IMR-90 (cell line): Measurements from ENCODE around the gene ANGPTL7. TPM values are rescaled to one million over a fixed set of nuclear protein-coding genes. Genes with fewer than 3 reads are reported as not detected.

Experiments used
- ATAC-seq: fragments of 200-7000 bp; cut with Tn5 transposase; 2 replicates; pipeline ENCODE4 v1.9.1; 2020; ENCODE audit warnings: low read depth, mild to moderate bottlenecking, moderate library complexity
- BruUV-seq: library from RNA; stranded (reverse); fragments of 400-500 nt; replicated peaks from 2 replicates; lab custom pipeline; 2021; lab: Mats Ljungman, UMichigan
- CTCF ChIA-PET: fragments of 300-600 bp; formaldehyde crosslinking; extraction: SDS; loops from one replicate; lab custom pipeline; 2021; ENCODE audit warnings: antibody characterized with exemption; lab: Yijun Ruan, JAX
- POLR2A ChIA-PET: fragments of 300-600 bp; sonication (Branson Sonifier 250); formaldehyde crosslinking; loops from one replicate; lab custom pipeline; 2022; ENCODE audit warnings: antibody characterized with exemption; ENCODE audit not compliant: unreplicated experiment; lab: Charles Lee
- DNase-seq: peaks from one replicate; pipeline ENCODE4 v3.0.0; 2013
- H2AFZ ChIP-seq: replicated peaks from 2 replicates; pipeline ENCODE3; 2013; ENCODE audit warnings: low read length, mild to moderate bottlenecking; ENCODE audit not compliant: poor library complexity
- H2AK5ac ChIP-seq: 2 replicates; pipeline ENCODE4 v1.6.1; 2013; ENCODE audit warnings: low read depth, low read length, inconsistent platforms
- H2AK9ac ChIP-seq: replicated peaks from 2 replicates; pipeline ENCODE3; 2013; ENCODE audit warnings: mild to moderate bottlenecking, low read depth, low read length, moderate library complexity; ENCODE audit not compliant: poor library complexity
- H2BK120ac ChIP-seq: 2 replicates; pipeline ENCODE4 v1.6.1; 2013; ENCODE audit warnings: low read depth, low read length, inconsistent platforms
- H2BK15ac ChIP-seq: 3 replicates; pipeline ENCODE4 v1.6.1; 2013; ENCODE audit warnings: low read depth, low read length, inconsistent platforms
- H2BK20ac ChIP-seq: 2 replicates; pipeline ENCODE4 v1.6.1; 2013; ENCODE audit warnings: low read depth, mild to moderate bottlenecking, inconsistent platforms, low read length, moderate library complexity
- H2BK5ac ChIP-seq: 2 replicates; pipeline ENCODE4 v1.6.1; 2013; ENCODE audit warnings: mild to moderate bottlenecking, low read depth, low read length, inconsistent platforms; ENCODE audit not compliant: poor library complexity, severe bottlenecking
- H3K14ac ChIP-seq: replicated peaks from 2 replicates; pipeline ENCODE4 v1.6.1; 2013; ENCODE audit warnings: low read depth, low read length, inconsistent platforms
- H3K18ac ChIP-seq: 2 replicates; pipeline ENCODE4 v1.6.1; 2013; ENCODE audit warnings: low read depth, low read length, control low read depth
- H3K23ac ChIP-seq: 2 replicates; pipeline ENCODE4 v1.6.1; 2013; ENCODE audit warnings: low read depth, low read length, inconsistent platforms
- H3K27ac ChIP-seq: 2 replicates; pipeline ENCODE4 v1.5.1; 2013; ENCODE audit warnings: mild to moderate bottlenecking, control low read depth, low read length; ENCODE audit not compliant: insufficient read depth
- H3K27me3 ChIP-seq: 2 replicates; pipeline ENCODE4 v1.6.1; 2013; ENCODE audit warnings: low read length; ENCODE audit not compliant: control insufficient read depth, insufficient read depth
- H3K36me3 ChIP-seq: 2 replicates; pipeline ENCODE4 v1.6.1; 2013; ENCODE audit warnings: low read length, mixed read lengths; ENCODE audit not compliant: control insufficient read depth, insufficient read depth
- H3K4ac ChIP-seq: 2 replicates; pipeline ENCODE4 v1.6.1; 2013; ENCODE audit warnings: low read depth, low read length, inconsistent platforms
- H3K4me1 ChIP-seq: 2 replicates; pipeline ENCODE4 v1.6.1; 2013; ENCODE audit warnings: low read length, mixed read lengths; ENCODE audit not compliant: control insufficient read depth, insufficient read depth
- H3K4me2 ChIP-seq: 2 replicates; pipeline ENCODE4 v1.6.1; 2013; ENCODE audit warnings: low read depth, mild to moderate bottlenecking, control low read depth, low read length, moderate library complexity
- H3K4me3 ChIP-seq: 2 replicates; pipeline ENCODE4 v1.5.1; 2013; ENCODE audit warnings: low read depth, mild to moderate bottlenecking, control low read depth, low read length, moderate library complexity; ENCODE audit not compliant: insufficient read depth
- H3K56ac ChIP-seq: 2 replicates; pipeline ENCODE4 v1.6.1; 2013; ENCODE audit warnings: low read length, inconsistent platforms; ENCODE audit not compliant: insufficient read depth; ENCODE audit errors: extremely low read depth
- H3K79me1 ChIP-seq, 2 experiments: 2 replicates each; pipeline ENCODE4 v1.6.1; 2013; ENCODE audit warnings: low read length in 2 of 2, inconsistent platforms in 1 of 2, low read depth in 1 of 2
- H3K9ac ChIP-seq: 2 replicates; pipeline ENCODE4 v1.6.1; 2013; ENCODE audit warnings: low read depth, low read length, control low read depth
- H3K9me1 ChIP-seq: 2 replicates; pipeline ENCODE4 v1.6.1; 2013; ENCODE audit warnings: low read length, inconsistent platforms; ENCODE audit not compliant: insufficient read depth
- H3K9me3 ChIP-seq: 2 replicates; pipeline ENCODE4 v1.6.1; 2013; ENCODE audit warnings: low read length; ENCODE audit not compliant: control insufficient read depth, insufficient read depth
- H4K20me1 ChIP-seq: 2 replicates; pipeline ENCODE4 v1.6.1; 2013; ENCODE audit warnings: low read length, inconsistent platforms; ENCODE audit not compliant: insufficient read depth
- H4K5ac ChIP-seq: 2 replicates; pipeline ENCODE4 v1.6.1; 2013; ENCODE audit warnings: mild to moderate bottlenecking, low read depth, low read length, control low read depth
- H4K8ac ChIP-seq, 2 experiments: 2 replicates each; pipeline ENCODE4 v1.6.1; 2013; ENCODE audit warnings: low read depth in 2 of 2, low read length in 2 of 2, control low read depth in 1 of 2, inconsistent platforms in 1 of 2
- H4K91ac ChIP-seq: 2 replicates; pipeline ENCODE4 v1.6.1; 2013; ENCODE audit warnings: low read depth, low read length, inconsistent platforms; ENCODE audit not compliant: insufficient read depth
- CEBPB ChIP-seq: IDR thresholded peaks from 2 replicates; pipeline ENCODE4 v1.6.1; 2012; ENCODE audit warnings: low read depth, low read length, improper control_type of control experiment
- FOS ChIP-seq: fragments of 150-350 bp; IDR thresholded peaks from 2 replicates; pipeline ENCODE4 v1.6.1; 2016; ENCODE audit warnings: low read depth, low read length
- MAFK ChIP-seq: IDR thresholded peaks from 2 replicates; pipeline ENCODE4 v1.6.1; 2012; ENCODE audit warnings: low read depth, low read length, improper control_type of control experiment
- MAZ ChIP-seq: IDR thresholded peaks from 2 replicates; pipeline ENCODE4 v1.6.1; 2012; ENCODE audit warnings: low read depth, mild to moderate bottlenecking, low read length, improper control_type of control experiment, moderate library complexity, borderline replicate concordance
- RAD21 ChIP-seq: IDR thresholded peaks from 2 replicates; pipeline ENCODE4 v1.6.1; 2012; ENCODE audit warnings: low read length, improper control_type of control experiment
- WGBS, 2 experiments: methylation state at CpG; one replicate each; pipeline versions ENCODE4 v1.1.5 to v1.1.7; 2013; ENCODE audit warnings: missing lambda C conversion rate in 2 of 2; ENCODE audit not compliant: insufficient read length in 1 of 2; ENCODE audit errors: extremely low coverage in 2 of 2; 5-methylcytosine and 5-hydroxymethylcytosine counted together
- dilution Hi-C: fragments of 300-500 bp; cut with HindIII; formaldehyde crosslinking; loops from one replicate; pipeline ENCODE4 v1.14.3; 2018; ENCODE audit warnings: low sequenced_read_pairs; ENCODE audit not compliant: unreplicated experiment
- in situ Hi-C: fragments of 300-500 bp; cut with MboI; formaldehyde crosslinking; loops from 3 replicates; pipeline ENCODE4 v1.14.3; 2019; ENCODE audit warnings: low sequenced_read_pairs, inconsistent platforms, mixed read lengths
- intact Hi-C: fragments of 100-400 bp; cut with micrococcal nuclease; formaldehyde crosslinking; loops from 2 replicates; pipeline ENCODE4 v1.10.0; 2022
- polyA plus RNA-seq, 3 experiments: library from polyadenylated mRNA; depleted of rRNA; stranded (reverse); fragments of >200 nt; gene quantifications; 2 replicates each; pipeline ENCODE4 v1.2.3, GENCODE V29; 2012; ENCODE audit warnings: low replicate concordance in 1 of 3
- total RNA-seq: library from RNA; depleted of rRNA; stranded (reverse); fragments of >200 nt; gene quantifications from 2 replicates; pipeline ENCODE4 v1.2.3, GENCODE V29; 2012
- TF ChIP-seq, protein P1 (sequence below): fragments of 150-350 bp; IDR thresholded peaks from 2 replicates; pipeline ENCODE4 v1.6.1; 2016; ENCODE audit warnings: low read depth, mild to moderate bottlenecking, low read length, moderate library complexity, borderline replicate concordance
- TF ChIP-seq, protein P2 (sequence below): conservative IDR thresholded peaks from 2 replicates; pipeline ENCODE4 v1.5.1; 2012; ENCODE audit warnings: mild to moderate bottlenecking, low read depth, low read length, improper control_type of control experiment
- TF ChIP-seq, protein P3 (sequence below): fragments of 150-350 bp; IDR thresholded peaks from 2 replicates; pipeline ENCODE4 v1.6.1; 2017; ENCODE audit warnings: mild to moderate bottlenecking, antibody characterized with exemption, low read length, low read depth

The ANGPTL7 gene
- total and polyA plus RNA-seq, 2 of the 4 experiments (the other 2 are of a cell fraction), result under 0.01 TPM; not detected in 1

DNA sequence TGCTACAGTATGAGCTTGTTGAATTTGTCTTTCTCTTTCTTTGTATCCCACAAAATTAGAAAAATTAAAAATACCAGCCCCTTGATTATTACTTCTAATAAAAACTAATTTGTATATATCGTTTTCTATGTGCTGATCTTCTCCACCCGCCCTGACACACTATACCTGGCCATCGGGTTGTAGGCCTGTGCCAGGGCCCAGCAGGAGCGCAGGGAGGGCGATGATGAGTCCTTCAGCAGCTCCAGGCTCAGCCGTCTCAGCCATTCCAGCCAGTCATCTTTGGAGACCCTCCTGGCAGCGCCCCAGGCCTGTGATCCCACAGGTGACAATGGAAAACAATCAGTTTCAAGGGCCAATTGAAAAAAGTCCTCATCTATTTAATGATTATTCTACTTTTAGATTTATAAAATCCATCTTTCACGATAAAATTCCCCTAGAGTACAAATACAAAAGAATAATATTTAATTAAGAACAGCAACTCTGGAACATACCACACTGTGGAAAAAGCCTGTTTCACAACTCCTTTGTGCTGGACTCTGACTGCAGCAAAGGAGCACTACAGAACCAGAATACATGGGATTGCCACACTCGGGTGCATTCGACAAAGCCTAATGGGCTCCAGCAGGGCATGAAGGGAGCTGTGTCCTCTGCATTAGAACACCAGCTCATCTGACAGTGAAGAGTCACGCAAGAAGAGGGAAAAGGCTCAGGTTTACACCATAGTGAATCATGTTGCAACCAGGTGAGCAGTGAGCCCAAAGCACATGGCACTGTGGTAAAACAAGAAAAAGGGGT, 15.4 kb downstream of the ANGPTL7 start:
- in situ Hi-C loops (no loop called here), intact Hi-C loops (loop anchor here (5.0 kb wide), 1 partner anchor 112 kb away; no protein-coding TSS in a partner anchor), dilution Hi-C loops (no loop called here)
- ATAC-seq, result no peak
- H3K23ac ChIP-seq, result no peak overlapping the region
- DNase-seq, result no peak
- ChIA-PET POLR2A (no interaction called here), CTCF (no interaction called here)
- H2BK15ac ChIP-seq, result no peak overlapping the region
- peaks cover 35% of the 10 kb centered on the region for H3K36me3 ChIP-seq
- WGBS, 2 experiments, result 94% methylated on average over 6 of the region's 11 CpGs; no CpG with 5 or more reads in 1 of the 2 experiments
- no peak overlapping the region for H4K91ac ChIP-seq
- H2BK5ac ChIP-seq, result no peak overlapping the region
- no peaks in the 10 kb centered on the region for H3K79me1 ChIP-seq
- no peaks in the 10 kb centered on the region; the same call in 1 of the 2 replicates for H3K9me1 ChIP-seq
- H4K20me1 ChIP-seq, result no peaks in the 10 kb centered on the region
- H3K18ac ChIP-seq, result no peak overlapping the region
- H3K56ac ChIP-seq, result no peak overlapping the region
- no peaks in the 10 kb centered on the region for H3K27me3 ChIP-seq
- no peak overlapping the region for H2AK5ac ChIP-seq
- no peak overlapping the region for H3K9ac ChIP-seq
- no peak overlapping the region for H3K4ac ChIP-seq
- no peak overlapping the region for H2BK20ac ChIP-seq
- H2AFZ ChIP-seq, result no peak overlapping the region
- no peak overlapping the region for H3K27ac ChIP-seq
- no TSS peak for BruUV-seq
- no peak overlapping the region for H3K14ac ChIP-seq
- H2AK9ac ChIP-seq, result no peak overlapping the region
- no peak overlapping the region for H2BK120ac ChIP-seq
- TF ChIP-seq MAZ (no peak), CEBPB (no peak), FOS (no peak), RAD21 (no peak), MAFK (no peak)
- TF ChIP-seq, protein P1, sequence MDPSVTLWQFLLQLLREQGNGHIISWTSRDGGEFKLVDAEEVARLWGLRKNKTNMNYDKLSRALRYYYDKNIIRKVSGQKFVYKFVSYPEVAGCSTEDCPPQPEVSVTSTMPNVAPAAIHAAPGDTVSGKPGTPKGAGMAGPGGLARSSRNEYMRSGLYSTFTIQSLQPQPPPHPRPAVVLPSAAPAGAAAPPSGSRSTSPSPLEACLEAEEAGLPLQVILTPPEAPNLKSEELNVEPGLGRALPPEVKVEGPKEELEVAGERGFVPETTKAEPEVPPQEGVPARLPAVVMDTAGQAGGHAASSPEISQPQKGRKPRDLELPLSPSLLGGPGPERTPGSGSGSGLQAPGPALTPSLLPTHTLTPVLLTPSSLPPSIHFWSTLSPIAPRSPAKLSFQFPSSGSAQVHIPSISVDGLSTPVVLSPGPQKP, result no peak
- TF ChIP-seq, protein P2, sequence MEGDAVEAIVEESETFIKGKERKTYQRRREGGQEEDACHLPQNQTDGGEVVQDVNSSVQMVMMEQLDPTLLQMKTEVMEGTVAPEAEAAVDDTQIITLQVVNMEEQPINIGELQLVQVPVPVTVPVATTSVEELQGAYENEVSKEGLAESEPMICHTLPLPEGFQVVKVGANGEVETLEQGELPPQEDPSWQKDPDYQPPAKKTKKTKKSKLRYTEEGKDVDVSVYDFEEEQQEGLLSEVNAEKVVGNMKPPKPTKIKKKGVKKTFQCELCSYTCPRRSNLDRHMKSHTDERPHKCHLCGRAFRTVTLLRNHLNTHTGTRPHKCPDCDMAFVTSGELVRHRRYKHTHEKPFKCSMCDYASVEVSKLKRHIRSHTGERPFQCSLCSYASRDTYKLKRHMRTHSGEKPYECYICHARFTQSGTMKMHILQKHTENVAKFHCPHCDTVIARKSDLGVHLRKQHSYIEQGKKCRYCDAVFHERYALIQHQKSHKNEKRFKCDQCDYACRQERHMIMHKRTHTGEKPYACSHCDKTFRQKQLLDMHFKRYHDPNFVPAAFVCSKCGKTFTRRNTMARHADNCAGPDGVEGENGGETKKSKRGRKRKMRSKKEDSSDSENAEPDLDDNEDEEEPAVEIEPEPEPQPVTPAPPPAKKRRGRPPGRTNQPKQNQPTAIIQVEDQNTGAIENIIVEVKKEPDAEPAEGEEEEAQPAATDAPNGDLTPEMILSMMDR, result no peak
- TF ChIP-seq, protein P3, sequence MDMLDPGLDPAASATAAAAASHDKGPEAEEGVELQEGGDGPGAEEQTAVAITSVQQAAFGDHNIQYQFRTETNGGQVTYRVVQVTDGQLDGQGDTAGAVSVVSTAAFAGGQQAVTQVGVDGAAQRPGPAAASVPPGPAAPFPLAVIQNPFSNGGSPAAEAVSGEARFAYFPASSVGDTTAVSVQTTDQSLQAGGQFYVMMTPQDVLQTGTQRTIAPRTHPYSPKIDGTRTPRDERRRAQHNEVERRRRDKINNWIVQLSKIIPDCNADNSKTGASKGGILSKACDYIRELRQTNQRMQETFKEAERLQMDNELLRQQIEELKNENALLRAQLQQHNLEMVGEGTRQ, result no peak
- no peak overlapping the region for H3K4me3 ChIP-seq
- no peak overlapping the region for H4K5ac ChIP-seq
- H3K4me2 ChIP-seq, result no peak overlapping the region
- H3K4me1 ChIP-seq, result no peaks in the 10 kb centered on the region
- H3K9me3 ChIP-seq, result no peaks in the 10 kb centered on the region
- no peak overlapping the region for H4K8ac ChIP-seq
